Measurements from ENCODE around the gene JAKMIP3.

DNA sequence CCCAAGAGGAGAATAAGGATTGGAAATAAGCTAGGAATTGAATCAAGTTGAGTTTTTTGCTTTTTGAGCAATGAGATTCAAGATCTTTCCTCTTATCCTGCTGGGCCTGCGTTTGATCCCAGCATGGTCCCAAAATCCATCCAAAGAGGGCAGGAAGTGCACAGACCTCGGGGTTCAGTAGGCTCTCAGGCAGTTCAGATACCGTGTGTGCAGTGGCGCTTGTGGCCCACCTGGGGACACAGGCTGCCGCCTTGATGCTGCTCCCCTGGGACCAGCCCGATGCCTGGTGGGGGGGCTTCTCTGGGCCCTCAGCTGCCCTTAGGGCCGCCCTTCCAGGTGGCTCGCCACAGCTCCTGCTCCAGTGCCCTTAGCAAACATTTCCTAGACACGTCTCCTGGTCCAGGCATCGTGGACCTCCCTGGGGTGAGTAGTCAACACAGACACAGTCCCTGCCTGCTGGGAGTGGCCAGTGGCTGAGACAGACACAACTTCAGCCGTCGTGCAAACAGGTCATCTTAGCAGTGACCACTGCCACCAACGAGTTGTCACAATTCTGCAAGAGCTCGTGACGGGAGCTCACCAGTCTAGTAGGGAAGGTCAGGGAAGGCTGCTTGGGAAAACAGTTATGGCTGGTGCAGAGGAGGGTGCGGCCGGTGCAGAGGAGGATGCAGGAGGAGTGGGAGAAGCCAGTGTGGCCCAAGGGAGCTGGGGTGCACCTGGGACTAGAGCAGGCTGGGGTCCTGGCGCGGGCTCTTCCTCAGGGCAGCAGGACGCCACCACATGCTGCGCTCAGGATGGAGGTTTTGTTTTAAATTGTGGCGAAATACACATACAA, 21.7 kb upstream of the JAKMIP3 start:
- TF ChIP-seq, protein P1, sequence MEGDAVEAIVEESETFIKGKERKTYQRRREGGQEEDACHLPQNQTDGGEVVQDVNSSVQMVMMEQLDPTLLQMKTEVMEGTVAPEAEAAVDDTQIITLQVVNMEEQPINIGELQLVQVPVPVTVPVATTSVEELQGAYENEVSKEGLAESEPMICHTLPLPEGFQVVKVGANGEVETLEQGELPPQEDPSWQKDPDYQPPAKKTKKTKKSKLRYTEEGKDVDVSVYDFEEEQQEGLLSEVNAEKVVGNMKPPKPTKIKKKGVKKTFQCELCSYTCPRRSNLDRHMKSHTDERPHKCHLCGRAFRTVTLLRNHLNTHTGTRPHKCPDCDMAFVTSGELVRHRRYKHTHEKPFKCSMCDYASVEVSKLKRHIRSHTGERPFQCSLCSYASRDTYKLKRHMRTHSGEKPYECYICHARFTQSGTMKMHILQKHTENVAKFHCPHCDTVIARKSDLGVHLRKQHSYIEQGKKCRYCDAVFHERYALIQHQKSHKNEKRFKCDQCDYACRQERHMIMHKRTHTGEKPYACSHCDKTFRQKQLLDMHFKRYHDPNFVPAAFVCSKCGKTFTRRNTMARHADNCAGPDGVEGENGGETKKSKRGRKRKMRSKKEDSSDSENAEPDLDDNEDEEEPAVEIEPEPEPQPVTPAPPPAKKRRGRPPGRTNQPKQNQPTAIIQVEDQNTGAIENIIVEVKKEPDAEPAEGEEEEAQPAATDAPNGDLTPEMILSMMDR (IDR thresholded peaks at IDR 0.05) = no peak
- TF ChIP-seq POLR2A (IDR thresholded peaks at IDR 0.05) = no peak
